GM19372 (cell line): ENCODE measurements around the gene KCNIP4.

Experiments
- ATAC-seq: cut with Tn5 transposase; IDR thresholded peaks from one replicate; pipeline ENCODE4 v1.9.1; 2021; ENCODE audit warnings: mild to moderate bottlenecking, low read depth, moderate library complexity; ENCODE audit not compliant: unreplicated experiment

The KCNIP4 gene

GRCh38 chr4:21276046-21276445, 672.5 kb downstream of the KCNIP4 start:
- ATAC-seq, result no peak

GRCh38 chr4:21271439-21272052, 677.0 kb downstream of the KCNIP4 start:
- no peak for ATAC-seq

GRCh38 chr4:21248331-21248730, 700.2 kb downstream of the KCNIP4 start:
- ATAC-seq, result no peak

- ATAC-seq, result no peak
Measured at GRCh38 chr4:21242163-21242562, 706.4 kb downstream of the KCNIP4 start.

GRCh38 chr4:21226637-21227538, 721.7 kb downstream of the KCNIP4 start:
- ATAC-seq, result no peak

GRCh38 chr4:21211846-21212245, 736.7 kb downstream of the KCNIP4 start:
- ATAC-seq, result no peak

- no peak for ATAC-seq
Measured at GRCh38 chr4:21209860-21210259, 738.7 kb downstream of the KCNIP4 start.

GRCh38 chr4:21205821-21206531, 742.6 kb downstream of the KCNIP4 start:
- no peak for ATAC-seq

- no peak for ATAC-seq
Measured at GRCh38 chr4:21203416-21203815, 745.2 kb downstream of the KCNIP4 start.

GRCh38 chr4:21202959-21203358, 745.6 kb downstream of the KCNIP4 start:
- ATAC-seq, result no peak

- no peak for ATAC-seq
Measured at GRCh38 chr4:21198683-21199082, 749.9 kb downstream of the KCNIP4 start.

- ATAC-seq, result no peak
Measured at GRCh38 chr4:21195682-21196081, 752.9 kb downstream of the KCNIP4 start.

- no peak for ATAC-seq
Measured at GRCh38 chr4:21192367-21192766, 756.2 kb downstream of the KCNIP4 start.

- no peak for ATAC-seq
Measured at GRCh38 chr4:21191317-21191716, 757.3 kb downstream of the KCNIP4 start.

- ATAC-seq, result no peak
Measured at GRCh38 chr4:21184788-21185187, 763.8 kb downstream of the KCNIP4 start.

- ATAC-seq, result no peak
Measured at GRCh38 chr4:21181716-21182115, 766.9 kb downstream of the KCNIP4 start.

- ATAC-seq, result no peak
Measured at GRCh38 chr4:21177871-21178270, 770.7 kb downstream of the KCNIP4 start.

- no peak for ATAC-seq
Measured at GRCh38 chr4:21177092-21177491, 771.5 kb downstream of the KCNIP4 start.

- ATAC-seq, result no peak
Measured at GRCh38 chr4:21167711-21168110, 780.9 kb downstream of the KCNIP4 start.

- no peak for ATAC-seq
Measured at GRCh38 chr4:21155367-21155766, 793.2 kb downstream of the KCNIP4 start.

- ATAC-seq, result no peak
Measured at GRCh38 chr4:21139327-21139726, 809.2 kb downstream of the KCNIP4 start.
